Endothelial cell of umbilical vein (primary cell): ENCODE data around the gene RGS6.

Source experiments
- CTCF ChIP-seq, 2 donors: IDR thresholded peaks; 1 replicate in 1 of 2; 2 replicates in 1 of 2; pipeline ENCODE4 v1.5.1; 2011; ENCODE audit warnings: low read length in 2 of 2, mild to moderate bottlenecking in 2 of 2, moderate library complexity in 2 of 2, control low read depth in 1 of 2, inconsistent platforms in 1 of 2, low read depth in 1 of 2; ENCODE audit not compliant: insufficient read depth in 1 of 2; ENCODE audit errors: extremely low read depth in 1 of 2
- EZH2 ChIP-seq: IDR thresholded peaks from 2 replicates; pipeline ENCODE4 v1.6.1; 2012; ENCODE audit warnings: borderline replicate concordance, low read depth, mild to moderate bottlenecking, moderate library complexity, low read length, inconsistent platforms; ENCODE audit not compliant: severe bottlenecking
- MYC ChIP-seq: IDR thresholded peaks from one replicate; pipeline ENCODE4 v1.6.1; 2011; ENCODE audit warnings: mild to moderate bottlenecking, low read depth, low read length
- POLR2A ChIP-seq: IDR thresholded peaks from 2 replicates; pipeline ENCODE4 v1.6.1; 2012; ENCODE audit warnings: low read depth, mild to moderate bottlenecking, control low read depth, low read length
- POLR2AphosphoS5 ChIP-seq: IDR thresholded peaks from 2 replicates; pipeline ENCODE4 v1.6.1; 2012; ENCODE audit warnings: low read depth, mild to moderate bottlenecking, control low read depth, low read length, moderate library complexity; ENCODE audit not compliant: insufficient read depth

DNA sequence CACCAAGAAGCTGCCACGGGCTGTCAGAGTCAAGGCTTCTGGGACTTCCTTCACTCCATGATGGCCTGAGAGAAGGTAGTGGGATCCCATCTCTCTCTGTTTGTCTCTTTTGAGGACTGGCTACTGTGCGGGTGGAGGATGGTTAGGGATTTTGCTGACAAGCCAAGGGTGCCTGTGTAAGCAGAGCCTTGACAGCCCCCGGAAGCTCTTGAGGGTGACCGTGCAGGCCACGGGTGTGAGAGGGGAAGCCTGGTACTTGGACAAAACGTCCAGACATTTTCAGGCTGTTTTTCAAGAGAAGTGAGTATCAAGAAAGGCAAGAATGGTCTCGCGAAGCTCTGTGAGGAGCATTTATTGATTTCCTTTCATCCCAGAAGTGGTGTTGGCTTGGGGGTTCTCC, 609.3 kb downstream of the RGS6 start:
- TF ChIP-seq POLR2A (no peak), CTCF (IDR thresholded peaks at IDR 0.05; ENCODE audit: extremely low read depth in 1 of 2, insufficient read depth in 1 of 2, low read depth in 1 of 2, low read length in 2 of 2) (no peak), EZH2 (no peak), POLR2AphosphoS5 (no peak), MYC (no peak)
